Measurements from ENCODE around the gene VWA7.

The VWA7 gene

DNA sequence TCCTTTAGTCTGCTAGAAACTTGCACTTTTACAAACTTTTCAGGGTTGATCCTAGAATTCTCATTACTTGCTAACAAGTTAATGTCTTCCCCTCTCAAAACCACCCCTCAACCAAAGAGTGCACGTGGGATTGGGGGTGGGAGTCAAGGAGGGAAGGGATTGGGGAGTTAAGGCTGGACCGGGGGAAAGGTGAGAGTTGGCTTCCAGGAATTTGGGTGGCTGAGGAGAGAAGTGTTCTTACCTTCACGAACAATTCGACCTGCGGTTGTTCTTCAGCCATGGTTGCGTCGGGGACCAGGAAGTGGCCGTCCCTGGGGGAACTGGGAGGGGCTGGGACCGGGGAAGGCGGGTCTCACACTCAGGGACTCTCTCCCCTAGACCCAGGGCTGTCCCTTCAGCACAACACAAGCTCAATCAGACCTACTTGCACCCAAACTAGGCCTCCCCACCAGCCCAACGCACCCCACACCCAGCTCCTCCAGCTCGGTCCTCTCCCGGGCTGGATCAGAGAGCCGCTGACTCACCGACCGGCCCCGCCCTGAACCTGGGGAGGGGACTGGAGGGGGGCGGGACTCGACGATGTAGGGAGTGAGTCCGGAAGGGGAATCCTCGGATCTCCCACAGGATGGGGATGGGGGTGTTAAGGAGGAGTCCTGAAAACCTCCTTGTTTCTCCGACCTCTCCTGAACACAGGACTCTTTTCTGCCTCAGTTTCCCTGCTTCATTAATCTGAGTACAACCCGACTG, 40.9 kb downstream of the VWA7 start, which contains the start of gene CLIC1:
TSS of gene CLIC1 (minus strand) at position 510 of the 747 bp plus-strand sequence. CDS start at position 280, 230 bp downstream.
- peak within 1 kb of the TSS; percentile 83 for H3K4me3 ChIP-seq (ENCODE audit: low read depth, low read length)
- H3K36me3 ChIP-seq (ENCODE audit: control insufficient read depth, insufficient read depth, low read length): peaks cover 32% of the 10 kb centered on the region
- peak within 1 kb of the TSS; percentile 64 for H3K9ac ChIP-seq (ENCODE audit: low read depth, low read length)
- peaks cover 34% of the 10 kb centered on the region for H3K4me1 ChIP-seq (ENCODE audit: control insufficient read depth, insufficient read depth, low read length)
- H3K27me3 ChIP-seq (ENCODE audit: control insufficient read depth, insufficient read depth, low read length): no peaks in the 10 kb centered on the region
- no peaks in the 10 kb centered on the region for H3K9me3 ChIP-seq (ENCODE audit: control insufficient read depth, insufficient read depth, low read length)
- H3K27ac ChIP-seq (ENCODE audit: low read depth, low read length): peak within 1 kb of the TSS; percentile 92

GRCh38 chr6:31734821-31735406, 42.2 kb downstream of the VWA7 start:
- peak overlapping the region; percentile 92 for H3K27ac ChIP-seq (ENCODE audit: low read depth, low read length)
- peaks cover 35% of the 10 kb centered on the region for H3K4me1 ChIP-seq (ENCODE audit: control insufficient read depth, insufficient read depth, low read length)
- H3K36me3 ChIP-seq (ENCODE audit: control insufficient read depth, insufficient read depth, low read length): peaks cover 35% of the 10 kb centered on the region
- H3K9ac ChIP-seq (ENCODE audit: low read depth, low read length): peak overlapping the region; percentile 64
- H3K9me3 ChIP-seq (ENCODE audit: control insufficient read depth, insufficient read depth, low read length): no peaks in the 10 kb centered on the region
- H3K4me3 ChIP-seq (ENCODE audit: low read depth, low read length): peak overlapping the region; percentile 83
- H3K27me3 ChIP-seq (ENCODE audit: control insufficient read depth, insufficient read depth, low read length): no peaks in the 10 kb centered on the region

DNA sequence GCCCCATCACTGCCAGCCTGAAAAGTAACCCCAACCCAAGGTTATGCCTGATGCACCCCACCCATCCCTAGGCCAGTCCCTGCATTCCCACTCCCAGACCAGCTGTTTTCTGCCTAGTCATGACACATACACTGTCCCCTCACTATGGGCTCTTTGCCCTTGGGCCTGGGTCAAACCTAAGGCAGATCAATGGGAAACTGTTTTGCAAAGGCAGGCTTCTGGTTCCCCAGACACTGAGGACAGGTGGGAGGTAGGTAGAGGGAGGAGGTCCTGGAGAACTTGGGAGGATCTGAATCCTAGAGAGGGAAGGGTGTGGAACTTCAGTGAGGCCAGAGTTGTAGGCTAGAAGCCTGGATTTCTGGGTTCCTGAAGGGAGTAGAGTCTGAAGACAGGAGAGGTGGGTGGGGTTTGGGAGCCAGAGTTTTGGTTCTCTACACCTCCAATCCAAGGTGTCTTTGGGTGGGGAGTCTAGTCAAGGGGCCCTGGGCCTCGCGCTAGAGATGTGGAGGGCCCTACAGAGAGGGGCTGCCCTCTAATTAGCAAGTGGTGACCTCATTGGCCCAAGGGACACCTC, 42.8 kb downstream of the VWA7 start:
- Histone ChIP-seq H3K27me3 (ENCODE audit: control insufficient read depth, insufficient read depth, low read length) (no peaks in the 10 kb centered on the region), H3K9me3 (ENCODE audit: control insufficient read depth, insufficient read depth, low read length) (no peaks in the 10 kb centered on the region), H3K27ac (ENCODE audit: low read depth, low read length) (peak overlapping the region; percentile 92), H3K36me3 (ENCODE audit: control insufficient read depth, insufficient read depth, low read length) (peaks cover 35% of the 10 kb centered on the region), H3K9ac (ENCODE audit: low read depth, low read length) (0 out of 2 replicates have a peak overlapping the region, but pooled peaks have one; percentile 11), H3K4me1 (ENCODE audit: control insufficient read depth, insufficient read depth, low read length) (peaks cover 34% of the 10 kb centered on the region), H3K4me3 (ENCODE audit: low read depth, low read length) (peak overlapping the region; percentile 83)

GRCh38 chr6:31733734-31734133, 43.4 kb downstream of the VWA7 start:
- peaks cover 30% of the 10 kb centered on the region for H3K4me1 ChIP-seq (ENCODE audit: control insufficient read depth, insufficient read depth, low read length)
- no peaks in the 10 kb centered on the region for H3K9me3 ChIP-seq (ENCODE audit: control insufficient read depth, insufficient read depth, low read length)
- peaks cover 35% of the 10 kb centered on the region for H3K36me3 ChIP-seq (ENCODE audit: control insufficient read depth, insufficient read depth, low read length)
- H3K4me3 ChIP-seq (ENCODE audit: low read depth, low read length): no peak overlapping the region
- 0 out of 2 replicates have a peak overlapping the region, but pooled peaks have one; percentile 11 for H3K9ac ChIP-seq (ENCODE audit: low read depth, low read length)
- H3K27me3 ChIP-seq (ENCODE audit: control insufficient read depth, insufficient read depth, low read length): no peaks in the 10 kb centered on the region
- peak overlapping the region; percentile 92 for H3K27ac ChIP-seq (ENCODE audit: low read depth, low read length)

DNA sequence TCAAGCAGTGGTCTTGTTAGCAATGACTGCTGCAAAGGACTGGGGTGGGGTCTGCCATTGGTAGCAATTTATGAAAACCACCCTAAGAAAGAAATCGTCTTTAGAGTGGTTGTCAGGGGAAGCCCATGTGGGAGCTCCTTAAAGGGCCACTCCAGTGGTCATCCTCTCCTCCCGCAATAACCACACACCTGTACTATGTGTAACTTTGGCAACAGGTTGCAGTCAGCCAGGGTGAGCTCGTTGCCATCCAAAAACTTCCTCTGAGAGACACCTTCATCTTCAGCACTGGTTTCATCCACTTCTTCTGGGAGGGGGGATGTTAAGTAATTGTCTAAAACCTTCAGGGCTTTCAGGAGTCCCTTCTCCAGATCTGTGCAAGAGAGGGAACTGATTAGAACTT, 45.1 kb downstream of the VWA7 start:
- H3K9ac ChIP-seq (ENCODE audit: low read depth, low read length): no peak overlapping the region
- H3K4me3 ChIP-seq (ENCODE audit: low read depth, low read length): no peak overlapping the region
- H3K36me3 ChIP-seq (ENCODE audit: control insufficient read depth, insufficient read depth, low read length): peaks cover 43% of the 10 kb centered on the region
- H3K4me1 ChIP-seq (ENCODE audit: control insufficient read depth, insufficient read depth, low read length): peaks cover 20% of the 10 kb centered on the region
- no peak overlapping the region for H3K27ac ChIP-seq (ENCODE audit: low read depth, low read length)
- H3K9me3 ChIP-seq (ENCODE audit: control insufficient read depth, insufficient read depth, low read length): no peaks in the 10 kb centered on the region
- no peaks in the 10 kb centered on the region for H3K27me3 ChIP-seq (ENCODE audit: control insufficient read depth, insufficient read depth, low read length)

DNA sequence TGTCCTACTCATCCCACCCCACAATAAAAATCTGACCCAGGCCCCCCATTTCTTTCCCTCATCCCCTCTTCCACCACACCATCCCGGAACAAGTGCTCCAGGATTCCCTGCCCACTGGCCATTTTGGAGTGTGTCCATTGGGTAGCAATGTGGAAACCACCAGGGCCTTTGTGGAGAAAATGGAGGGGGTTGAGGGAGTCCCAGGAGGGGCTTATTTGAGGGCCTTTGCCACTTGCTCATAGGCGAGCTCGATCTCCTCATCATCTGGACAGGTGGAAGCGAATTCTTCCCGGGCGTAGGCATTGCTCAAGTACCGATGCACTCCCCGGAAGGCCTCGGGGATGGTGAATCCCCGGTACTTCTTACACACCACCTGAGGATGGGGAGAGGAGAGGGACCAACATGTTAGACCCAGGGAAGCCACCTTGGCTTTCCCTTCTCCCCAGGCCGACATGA, 46.5 kb downstream of the VWA7 start:
- Histone ChIP-seq H3K36me3 (ENCODE audit: control insufficient read depth, insufficient read depth, low read length) (peaks cover 55% of the 10 kb centered on the region), H3K9me3 (ENCODE audit: control insufficient read depth, insufficient read depth, low read length) (no peaks in the 10 kb centered on the region), H3K9ac (ENCODE audit: low read depth, low read length) (no peak overlapping the region), H3K4me3 (ENCODE audit: low read depth, low read length) (peak overlapping the region; percentile 96; the same call in 1 of the 2 replicates), H3K4me1 (ENCODE audit: control insufficient read depth, insufficient read depth, low read length) (peaks cover 14% of the 10 kb centered on the region), H3K27ac (ENCODE audit: low read depth, low read length) (peak overlapping the region; percentile 97), H3K27me3 (ENCODE audit: control insufficient read depth, insufficient read depth, low read length) (no peaks in the 10 kb centered on the region)

- H3K9me3 ChIP-seq (ENCODE audit: control insufficient read depth, insufficient read depth, low read length): no peaks in the 10 kb centered on the region
- peak overlapping the region; percentile 67 for H3K9ac ChIP-seq (ENCODE audit: low read depth, low read length)
- H3K4me3 ChIP-seq (ENCODE audit: low read depth, low read length): peak overlapping the region; percentile 96
- H3K27me3 ChIP-seq (ENCODE audit: control insufficient read depth, insufficient read depth, low read length): no peaks in the 10 kb centered on the region
- peak overlapping the region; percentile 97 for H3K27ac ChIP-seq (ENCODE audit: low read depth, low read length)
- H3K4me1 ChIP-seq (ENCODE audit: control insufficient read depth, insufficient read depth, low read length): peaks cover 14% of the 10 kb centered on the region
- peaks cover 55% of the 10 kb centered on the region for H3K36me3 ChIP-seq (ENCODE audit: control insufficient read depth, insufficient read depth, low read length)
Observed at GRCh38 chr6:31729979-31730630, 47.0 kb downstream of the VWA7 start.

DNA sequence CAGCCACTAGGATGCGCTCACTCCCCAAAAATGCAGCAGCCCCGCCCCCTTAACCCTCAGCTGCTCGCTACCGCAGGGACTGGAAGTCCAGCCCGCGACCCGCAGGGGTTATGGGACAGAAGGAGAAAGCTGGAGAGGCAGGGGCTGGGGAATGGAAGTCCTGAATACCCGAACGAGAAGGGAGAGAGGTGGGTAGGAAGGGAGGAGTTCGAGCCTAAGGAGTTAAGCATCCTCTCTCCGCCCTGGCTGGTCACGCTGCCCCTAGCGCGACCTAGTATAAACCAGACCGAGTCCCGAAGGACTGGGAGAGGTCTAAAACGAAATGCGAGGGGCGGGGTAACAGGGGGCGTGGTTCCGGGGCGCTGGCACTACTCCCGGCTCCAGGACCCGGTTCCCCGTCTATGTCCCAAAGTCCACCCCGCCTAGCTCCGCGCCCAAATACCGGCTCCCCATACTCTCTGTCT, 47.6 kb downstream of the VWA7 start:
- Histone ChIP-seq H3K4me1 (ENCODE audit: control insufficient read depth, insufficient read depth, low read length) (peaks cover 13% of the 10 kb centered on the region), H3K27ac (ENCODE audit: low read depth, low read length) (peak overlapping the region; percentile 97), H3K4me3 (ENCODE audit: low read depth, low read length) (peak overlapping the region; percentile 96), H3K36me3 (ENCODE audit: control insufficient read depth, insufficient read depth, low read length) (peaks cover 55% of the 10 kb centered on the region), H3K27me3 (ENCODE audit: control insufficient read depth, insufficient read depth, low read length) (no peaks in the 10 kb centered on the region), H3K9me3 (ENCODE audit: control insufficient read depth, insufficient read depth, low read length) (no peaks in the 10 kb centered on the region), H3K9ac (ENCODE audit: low read depth, low read length) (peak overlapping the region; percentile 67)

GRCh38 chr6:31728767-31729514, 48.2 kb downstream of the VWA7 start, which contains the start of gene DDAH2:
Gene DDAH2 (minus strand): TSS chr6:31729299. CDS start chr6:31729161, 138 bp downstream.
- H3K27ac ChIP-seq (ENCODE audit: low read depth, low read length): peak within 1 kb of the TSS; percentile 97
- peak within 1 kb of the TSS; percentile 67 for H3K9ac ChIP-seq (ENCODE audit: low read depth, low read length)
- H3K9me3 ChIP-seq (ENCODE audit: control insufficient read depth, insufficient read depth, low read length): no peaks in the 10 kb centered on the region
- no peaks in the 10 kb centered on the region for H3K27me3 ChIP-seq (ENCODE audit: control insufficient read depth, insufficient read depth, low read length)
- H3K4me1 ChIP-seq (ENCODE audit: control insufficient read depth, insufficient read depth, low read length): peaks cover 8% of the 10 kb centered on the region
- peaks cover 51% of the 10 kb centered on the region for H3K36me3 ChIP-seq (ENCODE audit: control insufficient read depth, insufficient read depth, low read length)
- H3K4me3 ChIP-seq (ENCODE audit: low read depth, low read length): peak within 1 kb of the TSS; percentile 96
